ENCODE measurements around the gene GLI3.

Gene GLI3

GRCh38 chr7:42236266-42236975 is 588 bp downstream of the GLI3 start:
- no peak for DNase-seq (ENCODE audit: low spot score)

GRCh38 chr7:42235741-42236161 is 1.3 kb downstream of the GLI3 start:
- DNase-seq (ENCODE audit: low spot score), result no peak

- no peak for DNase-seq (ENCODE audit: low spot score)
These were observed 2.3 kb downstream of the GLI3 start for GRCh38 chr7:42234736-42235135.

- no peak for DNase-seq (ENCODE audit: low spot score)
These were observed 3.2 kb downstream of the GLI3 start for GRCh38 chr7:42233695-42234331.

- no peak for DNase-seq (ENCODE audit: low spot score)
These were observed 3.8 kb downstream of the GLI3 start for GRCh38 chr7:42233171-42233570.

GRCh38 chr7:42232275-42232674 is 4.7 kb downstream of the GLI3 start:
- no peak for DNase-seq (ENCODE audit: low spot score)

GRCh38 chr7:42231043-42231787 is 5.8 kb downstream of the GLI3 start:
- no peak for DNase-seq (ENCODE audit: low spot score)

GRCh38 chr7:42227936-42228591 is 8.9 kb downstream of the GLI3 start:
- DNase-seq (ENCODE audit: low spot score), result no peak

GRCh38 chr7:42227541-42227935 is 9.5 kb downstream of the GLI3 start:
- DNase-seq (ENCODE audit: low spot score), result no peak

- no peak for DNase-seq (ENCODE audit: low spot score)
These were observed 10.0 kb downstream of the GLI3 start for GRCh38 chr7:42227021-42227420.

- DNase-seq (ENCODE audit: low spot score), result no peak
These were observed 10.6 kb downstream of the GLI3 start for GRCh38 chr7:42226354-42226941.

GRCh38 chr7:42224391-42225003 is 12.5 kb downstream of the GLI3 start:
- DNase-seq (ENCODE audit: low spot score), result no peak

GRCh38 chr7:42222891-42223290 is 14.1 kb downstream of the GLI3 start:
- DNase-seq (ENCODE audit: low spot score), result no peak

- DNase-seq (ENCODE audit: low spot score), result no peak
These were observed 14.9 kb downstream of the GLI3 start for GRCh38 chr7:42222125-42222524.

- no peak for DNase-seq (ENCODE audit: low spot score)
These were observed 15.7 kb downstream of the GLI3 start for GRCh38 chr7:42221304-42221703.

- DNase-seq (ENCODE audit: low spot score), result no peak
These were observed 17.6 kb downstream of the GLI3 start for GRCh38 chr7:42219447-42219846.

- no peak for DNase-seq (ENCODE audit: low spot score)
These were observed 18.8 kb downstream of the GLI3 start for GRCh38 chr7:42218248-42218647.

GRCh38 chr7:42217548-42217947 is 19.5 kb downstream of the GLI3 start:
- DNase-seq (ENCODE audit: low spot score), result no peak

- DNase-seq (ENCODE audit: low spot score), result no peak
These were observed 20.0 kb downstream of the GLI3 start for GRCh38 chr7:42217053-42217452.

- no peak for DNase-seq (ENCODE audit: low spot score)
These were observed 22.8 kb downstream of the GLI3 start for GRCh38 chr7:42214060-42214679.

- DNase-seq (ENCODE audit: low spot score), result no peak
These were observed 23.9 kb downstream of the GLI3 start for GRCh38 chr7:42213093-42213492.

Measured in CD4-positive, alpha-beta T cell treated with Interleukin-6 at 100 ng/mL for 8 hours (primary cell).